Stimulated activated CD4-positive, alpha-beta T cell treated with anti-CD3 and anti-CD28 coated beads, Interleukin-12 subunit alpha, Interleukin-12 subunit beta, amount 100 ng/mL, for 4 hours (primary cell): ENCODE data around the gene TCTN3.
A peak's percentile ranks its signal among the peaks of the same experiment; 100 is the strongest.
"Not testable (repeated sequence)": the region's sequence is repeated elsewhere in the genome, so short reads cannot be mapped to it uniquely, and the experiment has no call there.

ENCODE experiments used
- DNase-seq: peaks from one replicate; pipeline ENCODE4 v3.0.0-alpha.2; 2020

TCTN3 gene

GRCh38 chr10:95675403-95676116, 18.2 kb downstream of the TCTN3 start:
- no peak for DNase-seq

DNA sequence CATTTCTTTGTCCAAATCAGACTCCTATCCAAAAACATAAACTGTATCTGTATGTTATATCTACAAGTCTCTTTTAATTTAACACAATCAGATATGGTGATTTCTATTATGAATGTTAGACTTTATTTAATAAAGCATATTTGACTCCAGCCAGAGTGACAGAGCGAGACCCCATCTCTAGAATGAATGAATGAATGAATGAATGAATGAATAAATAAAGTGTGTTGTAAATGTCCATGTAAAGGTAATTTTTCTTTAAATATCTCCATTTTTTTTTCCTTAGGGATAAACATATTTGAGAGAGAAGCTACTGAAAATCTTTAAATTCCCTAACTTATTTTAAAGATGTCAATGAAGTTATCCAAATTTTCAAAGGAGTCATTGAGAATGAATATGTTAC, 19.1 kb downstream of the TCTN3 start:
- DNase-seq: no peak

DNA sequence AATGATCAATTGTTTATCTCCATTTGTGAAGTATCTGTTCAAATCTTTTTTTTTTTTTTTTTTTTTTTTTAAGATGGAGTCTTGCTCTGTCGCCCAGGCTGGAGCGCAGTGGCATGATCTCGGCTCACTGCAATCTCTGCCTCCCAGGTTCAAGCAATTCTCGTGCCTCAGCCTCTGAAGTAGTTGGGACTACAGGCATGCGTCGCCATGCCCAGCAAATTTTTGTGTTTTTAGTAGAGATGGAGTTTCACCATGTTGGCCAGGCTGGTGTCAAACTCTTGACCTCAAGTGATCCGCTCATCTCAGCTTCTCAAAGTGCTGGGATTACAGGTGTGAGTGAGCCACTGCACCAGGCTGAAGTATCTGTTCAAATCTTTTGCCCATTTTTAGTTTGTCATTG, 21.1 kb downstream of the TCTN3 start:
- not testable (repeated sequence) for DNase-seq

GRCh38 chr10:95664543-95664942, 29.2 kb downstream of the TCTN3 start:
- no peak for DNase-seq

DNA sequence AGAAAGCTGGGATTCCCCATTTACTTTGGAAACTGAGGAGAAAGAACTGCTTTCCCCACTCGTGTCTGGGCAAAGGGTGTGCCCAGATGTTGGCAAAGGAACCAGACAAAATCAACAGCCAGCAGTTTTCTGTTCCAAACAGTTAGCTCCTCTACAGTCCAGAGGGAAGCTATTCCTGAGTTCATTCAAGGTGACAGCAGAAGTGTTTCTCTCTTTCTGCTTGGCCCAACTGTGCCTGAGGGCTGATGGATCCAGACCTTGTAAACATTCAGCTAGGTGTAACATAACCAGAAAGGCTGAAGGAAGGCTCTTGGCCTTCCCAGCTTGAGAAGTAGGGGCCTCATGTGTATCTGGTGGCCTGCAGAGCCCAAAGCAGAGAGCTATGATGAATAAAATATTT, 30.2 kb downstream of the TCTN3 start:
- DNase-seq: no peak

GRCh38 chr10:95661818-95662217, 31.9 kb downstream of the TCTN3 start:
- no peak for DNase-seq

GRCh38 chr10:95660283-95660682, 33.4 kb downstream of the TCTN3 start:
- DNase-seq: no peak

DNA sequence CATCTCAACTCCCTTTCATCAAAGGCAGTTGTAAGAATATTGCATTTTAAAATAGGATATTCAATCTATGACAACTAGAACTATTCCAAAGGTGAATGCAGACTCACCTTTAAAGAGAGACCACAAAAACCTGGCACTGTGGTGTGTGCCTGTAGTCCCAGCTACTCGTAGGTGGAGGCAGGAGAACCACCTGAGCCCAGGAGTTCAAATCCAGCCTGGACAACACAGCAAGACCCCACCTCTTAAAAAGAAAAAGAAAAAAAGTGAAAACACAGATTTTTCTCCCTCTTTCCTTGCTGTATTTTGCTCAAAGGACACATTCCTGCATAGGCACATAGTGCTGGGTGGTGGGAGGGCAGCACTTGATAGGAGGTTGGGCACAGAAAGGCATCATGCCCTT, 36.5 kb downstream of the TCTN3 start:
- no peak for DNase-seq

GRCh38 chr10:95656291-95657164, 37.2 kb downstream of the TCTN3 start, which contains the start of gene ALDH18A1:
ALDH18A1 (minus strand) TSS chr10:95656711; CDS start chr10:95653377, 3,334 bp downstream.
- DNase-seq: peak; percentile 92

DNA sequence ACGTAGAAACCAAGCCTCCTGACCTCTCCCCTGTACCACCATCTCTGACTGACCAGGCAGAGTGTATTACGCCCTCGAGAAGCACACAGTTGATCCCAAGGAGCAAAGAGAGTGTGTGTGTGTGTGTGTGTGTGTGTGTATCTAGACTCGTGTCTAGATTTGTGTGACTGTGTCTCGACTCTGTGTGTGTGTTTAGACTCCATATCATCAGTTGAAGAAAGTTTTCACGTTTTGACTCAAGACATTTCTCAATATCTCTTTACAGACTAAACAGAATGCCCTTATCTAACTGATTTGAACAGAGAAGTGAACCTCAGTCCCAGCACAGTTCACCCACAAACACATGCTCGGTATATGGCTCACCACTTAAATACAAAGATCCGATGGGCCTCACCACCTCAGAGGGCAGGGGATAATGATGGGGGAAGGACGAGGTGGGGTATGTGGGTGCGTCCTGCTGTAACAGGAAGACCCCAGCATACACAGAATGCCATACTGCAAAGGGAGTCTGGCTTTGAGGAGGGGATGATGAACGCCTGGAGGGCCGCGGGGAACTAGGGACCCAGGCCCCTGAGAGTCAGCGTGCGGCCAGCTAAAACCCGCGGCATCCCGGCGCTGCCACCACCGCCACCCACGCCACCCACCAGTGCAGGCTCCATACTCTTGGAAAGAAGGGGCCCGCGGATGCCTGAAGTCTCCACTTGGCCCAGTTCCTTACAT, 38.0 kb downstream of the TCTN3 start:
- DNase-seq: no peak

DNA sequence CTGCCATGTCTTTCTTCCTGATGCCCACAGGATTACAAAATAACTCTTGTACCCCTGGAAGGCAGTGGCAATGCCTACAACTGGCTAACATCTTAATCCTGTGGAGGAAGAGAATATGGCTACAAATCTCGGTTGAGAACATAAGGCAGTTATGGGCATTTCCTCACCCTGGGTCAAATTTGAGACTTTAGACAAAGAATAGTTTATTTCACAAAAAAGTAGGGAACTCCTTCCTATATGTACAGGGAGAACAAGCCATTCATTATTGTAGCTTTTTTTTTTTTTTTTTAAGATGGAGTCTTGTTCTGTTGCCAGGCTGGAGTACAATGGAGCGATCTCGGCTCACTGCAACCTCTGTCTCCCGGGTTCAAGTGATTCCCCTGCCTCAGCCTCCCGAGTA, 39.8 kb downstream of the TCTN3 start:
- DNase-seq: no peak

DNA sequence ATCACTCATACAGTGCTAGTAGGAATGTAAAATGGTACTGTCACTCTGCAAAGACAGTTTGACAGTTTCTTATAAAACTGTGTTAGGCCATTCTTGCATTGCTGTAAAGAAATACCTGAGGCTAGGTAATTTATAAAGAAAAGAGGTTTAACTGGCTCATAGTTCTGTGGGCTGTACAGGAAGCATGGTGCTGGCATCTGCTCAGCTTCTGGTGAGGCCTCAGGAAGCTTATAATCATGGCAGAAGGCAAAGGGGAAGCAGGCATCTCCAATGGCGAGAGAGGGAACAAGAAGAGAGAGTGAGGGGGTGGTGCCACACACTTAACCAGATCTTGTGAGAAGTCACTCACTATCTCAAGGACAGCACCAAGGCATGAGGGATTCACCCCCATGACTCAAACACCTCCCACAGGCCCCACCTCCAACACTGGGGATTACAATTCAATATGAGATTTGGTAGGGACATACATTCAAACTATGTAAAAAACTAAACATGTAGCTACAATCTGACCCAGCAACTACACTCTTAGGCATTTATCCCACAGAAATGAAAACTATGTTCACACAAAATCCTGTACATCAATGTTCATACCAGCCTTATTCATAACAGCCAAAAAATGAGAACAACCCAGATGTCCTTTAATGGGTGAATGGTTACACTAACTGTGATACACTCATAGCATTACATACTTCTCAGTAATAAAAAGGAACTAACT, 42.2 kb downstream of the TCTN3 start:
- no peak for DNase-seq

DNA sequence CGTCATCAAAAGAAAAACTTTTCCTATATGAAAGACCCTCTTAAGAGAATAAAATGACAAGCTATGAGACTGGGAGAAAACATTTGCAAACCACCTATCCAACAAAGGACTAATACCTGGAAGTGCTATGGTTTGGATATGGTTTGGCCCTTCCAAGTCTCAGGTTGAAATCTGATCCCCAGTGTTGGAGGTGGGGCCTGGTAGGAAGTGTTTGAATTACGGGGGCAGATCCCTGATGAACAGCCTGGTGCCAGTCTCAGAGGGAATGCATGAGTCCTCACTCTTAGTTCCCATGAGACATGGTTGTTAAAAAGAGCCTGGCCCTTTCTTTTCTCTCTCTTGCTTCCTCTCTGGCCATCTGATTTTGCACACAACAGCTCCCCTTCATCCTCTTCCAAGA, 43.5 kb downstream of the TCTN3 start:
- no peak for DNase-seq

GRCh38 chr10:95648138-95648537, 45.6 kb downstream of the TCTN3 start:
- no peak for DNase-seq

GRCh38 chr10:95646160-95646559, 47.6 kb downstream of the TCTN3 start:
- no peak for DNase-seq

DNA sequence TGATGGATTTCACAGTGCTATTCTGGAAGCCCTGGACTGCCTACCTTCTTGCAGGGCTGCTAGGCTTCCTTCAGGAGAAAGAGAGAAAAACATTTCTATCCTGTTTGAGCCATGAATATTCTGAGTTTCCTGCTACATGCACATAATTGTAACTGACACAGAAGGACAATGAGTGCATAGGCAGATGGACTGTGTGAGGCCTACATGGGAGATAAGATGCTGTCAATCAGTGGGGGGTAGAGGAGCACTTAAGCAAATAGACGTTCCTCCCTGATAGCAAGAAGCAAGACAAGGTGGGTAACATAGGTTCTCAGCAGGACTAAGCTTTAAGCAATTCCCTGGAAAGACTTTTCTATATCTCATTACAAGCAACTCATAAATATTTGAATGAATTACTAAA, 48.8 kb downstream of the TCTN3 start:
- DNase-seq: no peak

DNA sequence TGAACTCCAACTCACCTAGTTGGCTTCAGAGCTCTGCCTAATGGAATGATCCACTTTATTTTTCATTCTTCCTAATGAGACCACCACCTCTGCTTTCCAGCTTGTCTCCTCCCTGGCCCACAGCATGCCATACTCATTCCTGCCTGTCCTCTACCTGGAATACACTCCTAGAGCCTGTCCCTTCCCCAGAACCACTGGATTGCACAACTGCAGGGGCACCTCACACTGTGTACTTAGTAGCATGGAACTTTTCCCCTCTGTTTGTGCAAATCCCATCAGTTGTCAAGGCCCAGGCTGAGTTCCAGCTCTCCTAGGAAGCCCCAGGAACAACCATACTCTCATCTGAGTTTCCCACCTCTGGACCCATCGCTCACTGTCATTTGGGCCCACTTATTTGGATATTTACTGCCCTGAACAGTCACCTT, 52.8 kb downstream of the TCTN3 start:
- DNase-seq: no peak

DNA sequence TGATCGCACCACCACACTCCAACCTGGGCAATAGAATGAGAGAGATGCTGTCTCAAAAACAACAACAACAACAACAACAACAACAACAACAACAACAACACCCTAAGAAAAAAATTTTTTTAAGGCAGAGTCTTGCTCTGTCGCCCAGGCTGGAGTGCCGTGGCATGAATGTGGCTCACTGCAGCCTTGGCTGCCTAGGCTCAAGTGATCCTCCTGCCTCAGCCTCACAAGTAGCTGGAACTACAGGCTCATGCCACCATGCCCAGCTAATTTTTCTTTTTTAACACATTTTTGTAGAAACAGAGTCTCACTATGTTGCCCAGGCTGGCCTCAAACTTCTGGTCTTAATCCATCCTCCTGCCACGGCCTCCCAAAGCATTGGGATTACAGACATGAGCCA, 55.8 kb downstream of the TCTN3 start:
- DNase-seq: no peak

DNA sequence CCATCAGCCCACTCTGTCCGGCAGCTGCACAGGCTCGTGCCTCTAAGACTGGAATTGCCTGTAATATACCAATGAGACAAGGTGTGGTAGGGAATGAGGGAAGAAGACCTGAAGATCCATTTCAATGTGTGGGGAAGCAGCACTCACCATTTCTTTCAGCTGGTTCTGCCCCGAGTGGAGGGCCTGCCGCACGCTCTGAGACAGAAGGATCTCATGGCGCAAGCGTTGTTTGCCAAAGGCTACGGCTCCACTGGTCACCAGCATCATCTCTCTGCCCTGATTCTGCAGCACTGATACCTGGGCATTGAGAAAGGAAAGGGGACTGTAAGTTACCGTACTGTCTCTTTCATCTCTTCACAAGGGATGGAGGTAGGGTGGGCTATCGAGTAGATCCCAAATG, 56.6 kb downstream of the TCTN3 start:
- DNase-seq: no peak

GRCh38 chr10:95635319-95635733, 58.4 kb downstream of the TCTN3 start:
- DNase-seq: no peak

- no peak for DNase-seq
These were observed 64.9 kb downstream of the TCTN3 start for GRCh38 chr10:95628786-95629185.

DNA sequence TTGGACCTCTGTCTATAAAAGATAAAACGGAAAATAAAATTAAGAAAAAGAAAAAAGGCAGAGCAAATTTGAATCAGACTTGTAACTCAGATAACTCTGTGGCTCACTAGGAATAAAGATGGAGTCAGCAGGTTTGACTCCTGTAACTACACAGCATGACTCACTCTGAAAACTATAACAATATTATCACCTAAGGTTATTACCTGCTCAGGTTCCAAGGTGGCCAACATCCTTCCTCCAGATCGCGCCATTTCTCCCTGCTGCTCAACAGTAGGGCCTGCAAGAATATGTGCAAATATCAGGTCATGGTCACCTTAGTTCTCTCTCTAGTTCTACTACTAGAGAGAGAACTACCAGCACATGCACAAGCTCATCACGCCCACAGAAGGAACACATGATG, 67.2 kb downstream of the TCTN3 start:
- no peak for DNase-seq

GRCh38 chr10:95620415-95620814, 73.3 kb downstream of the TCTN3 start:
- not testable (repeated sequence) for DNase-seq
